ENCODE measurements around the gene RFX6. TPM values are rescaled to one million over a fixed set of nuclear protein-coding genes. Genes with fewer than 3 reads are reported as not detected.

RFX6 gene
- total RNA-seq, 3 donors from 2014 or later, result under 0.01 to 1.8 TPM; not detected in 1

DNA sequence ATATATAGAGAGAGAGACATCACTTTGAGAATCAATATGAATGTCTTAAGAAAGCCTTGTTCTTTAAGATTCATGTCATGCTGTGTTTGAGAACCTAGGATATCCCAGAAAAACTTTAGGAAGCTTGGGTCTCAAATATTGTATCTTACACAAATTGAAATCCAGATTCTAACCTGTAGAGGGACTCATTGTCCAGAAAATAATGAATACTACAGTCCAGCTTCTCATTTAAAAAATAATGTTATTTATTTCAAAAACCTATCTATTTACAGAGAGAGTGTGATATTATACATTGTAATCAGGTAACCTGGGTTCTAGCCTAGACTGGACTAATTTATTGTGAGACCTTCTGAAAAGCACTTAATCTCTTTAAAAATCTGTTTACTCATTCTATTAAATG, 4.2 kb downstream of the RFX6 start:
- intact Hi-C loops (cut with DNase I; ENCODE audit: low total_unique reads), result no loop called here
- Histone ChIP-seq H3K4me3 (no peak overlapping the region), H3K27ac (no peak overlapping the region), H3K36me3 (no peaks in the 10 kb centered on the region), H3K9me3 (no peaks in the 10 kb centered on the region), H3K4me1 (no peaks in the 10 kb centered on the region), H3K27me3 (peaks cover 0 to 19% of the 10 kb centered on the region in 2 donors)
- no peak for DNase-seq (ENCODE audit: low spot score in 2 of 2)
- TF ChIP-seq POLR2AphosphoS5 (IDR thresholded peaks at IDR 0.05) (no peak), CTCF (IDR thresholded peaks at IDR 0.05) (no peak), POLR2A (IDR thresholded peaks at IDR 0.05) (no peak)

DNA sequence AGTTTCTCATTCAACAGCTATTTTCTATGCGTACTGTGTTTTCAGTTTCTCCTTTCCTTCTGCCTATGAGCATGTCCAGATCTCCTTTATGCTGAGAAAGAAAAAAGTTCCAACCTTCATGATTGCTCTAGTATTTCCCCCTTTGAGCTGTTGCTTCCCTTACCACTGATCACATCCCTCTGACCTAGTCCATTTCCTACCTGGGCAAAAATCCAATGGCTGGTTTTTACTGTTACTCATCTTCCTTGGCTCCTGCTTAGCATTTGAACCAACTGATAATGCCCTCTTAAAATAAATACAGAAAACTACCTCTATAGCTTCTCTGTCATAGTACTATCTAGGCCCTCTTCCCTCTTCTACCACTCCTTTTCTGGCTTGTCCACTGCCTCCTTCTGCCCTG, 6.0 kb downstream of the RFX6 start:
- TF ChIP-seq POLR2AphosphoS5 (IDR thresholded peaks at IDR 0.05), result no peak
- TF ChIP-seq CTCF (IDR thresholded peaks at IDR 0.05), result no peak
- TF ChIP-seq POLR2A (IDR thresholded peaks at IDR 0.05), result no peak

GRCh38 chr6:116884530-116884929, 7.5 kb downstream of the RFX6 start:
- no peak overlapping the region for H3K27ac ChIP-seq
- TF ChIP-seq CTCF (IDR thresholded peaks at IDR 0.05) (no peak), POLR2AphosphoS5 (IDR thresholded peaks at IDR 0.05) (no peak), POLR2A (IDR thresholded peaks at IDR 0.05) (no peak)
- H3K27me3 ChIP-seq, result no peaks in the 10 kb centered on the region
- H3K36me3 ChIP-seq, result no peaks in the 10 kb centered on the region
- H3K4me1 ChIP-seq, result no peaks in the 10 kb centered on the region
- no peak overlapping the region for H3K4me3 ChIP-seq
- no peaks in the 10 kb centered on the region for H3K9me3 ChIP-seq
- intact Hi-C loops (cut with DNase I; ENCODE audit: low total_unique reads), result no loop called here
- no peak for DNase-seq (ENCODE audit: low spot score in 2 of 2)

More for the DNA sequence above, 6.0 kb downstream of the RFX6 start:
- Histone ChIP-seq H3K4me3 (no peak overlapping the region), H3K4me1 (no peaks in the 10 kb centered on the region), H3K36me3 (no peaks in the 10 kb centered on the region), H3K27ac (no peak overlapping the region), H3K9me3 (no peaks in the 10 kb centered on the region), H3K27me3 (peaks cover 0 to 2% of the 10 kb centered on the region in 2 donors)
- DNase-seq (ENCODE audit: low spot score in 2 of 2), result no peak
- intact Hi-C loops (cut with DNase I; ENCODE audit: low total_unique reads), result no loop called here

DNA sequence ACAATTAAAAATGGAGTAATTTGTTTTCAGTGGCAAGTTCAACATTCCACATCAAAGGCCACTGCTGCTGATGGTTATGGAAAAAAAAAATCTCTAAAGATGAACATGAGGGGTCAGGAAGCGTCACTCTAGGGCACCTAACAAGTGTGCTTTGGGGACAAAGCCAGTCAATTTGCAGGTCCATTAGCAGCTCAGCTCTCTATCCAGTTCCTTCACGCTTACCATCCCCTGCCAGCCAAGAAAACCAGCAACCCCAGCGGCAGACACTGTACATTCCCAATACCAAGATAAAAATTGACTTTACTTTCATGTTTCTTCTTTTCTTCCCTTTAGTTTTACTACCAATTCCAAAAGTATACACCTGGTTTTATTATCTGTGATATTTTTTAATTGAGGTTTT, 10.1 kb downstream of the RFX6 start:
- Histone ChIP-seq H3K27ac (no peak overlapping the region), H3K36me3 (no peaks in the 10 kb centered on the region), H3K9me3 (no peaks in the 10 kb centered on the region), H3K27me3 (no peaks in the 10 kb centered on the region), H3K4me3 (no peak overlapping the region), H3K4me1 (no peaks in the 10 kb centered on the region)
- TF ChIP-seq POLR2AphosphoS5 (IDR thresholded peaks at IDR 0.05) (no peak), POLR2A (IDR thresholded peaks at IDR 0.05) (no peak), CTCF (IDR thresholded peaks at IDR 0.05) (no peak)
- intact Hi-C loops (cut with DNase I; ENCODE audit: low total_unique reads), result no loop called here
- no peak for DNase-seq (ENCODE audit: low spot score in 2 of 2)

DNA sequence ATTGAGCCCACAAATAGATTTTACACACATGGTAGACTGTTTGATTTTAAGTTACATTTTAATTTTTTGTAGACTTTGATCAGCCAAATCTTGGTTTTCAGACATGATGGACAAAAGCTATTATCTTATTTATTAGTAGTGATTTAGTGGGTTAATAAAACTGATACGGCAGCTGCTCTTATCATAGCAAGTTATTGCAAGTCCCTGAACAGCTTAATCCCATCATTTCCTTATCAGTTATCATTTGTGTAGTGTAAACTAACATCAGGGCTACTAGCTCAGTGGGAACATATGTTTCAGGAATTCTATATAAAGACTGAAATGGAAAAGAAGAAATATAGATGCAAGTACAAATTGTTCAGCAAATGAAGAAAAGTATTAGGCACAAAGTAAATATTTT, 10.9 kb downstream of the RFX6 start:
- H3K27ac ChIP-seq, result no peak overlapping the region

More for the DNA sequence above, 10.9 kb downstream of the RFX6 start:
- no peak for DNase-seq (ENCODE audit: low spot score in 2 of 2)
- Histone ChIP-seq H3K4me3 (no peak overlapping the region), H3K27me3 (no peaks in the 10 kb centered on the region), H3K4me1 (no peaks in the 10 kb centered on the region), H3K9me3 (no peaks in the 10 kb centered on the region), H3K36me3 (no peaks in the 10 kb centered on the region)
- TF ChIP-seq CTCF (IDR thresholded peaks at IDR 0.05), result no peak
- TF ChIP-seq POLR2A (IDR thresholded peaks at IDR 0.05), result no peak
- no peak for TF ChIP-seq POLR2AphosphoS5 (IDR thresholded peaks at IDR 0.05)
- intact Hi-C loops (cut with DNase I; ENCODE audit: low total_unique reads), result no loop called here
